GM21423 (cell line): Measurements from ENCODE around the gene MAP3K4.

Experiments
- ATAC-seq: cut with Tn5 transposase; IDR thresholded peaks from one replicate; pipeline ENCODE4 v1.9.1; 2021; ENCODE audit warnings: mild to moderate bottlenecking, moderate library complexity; ENCODE audit not compliant: unreplicated experiment

MAP3K4 gene

DNA sequence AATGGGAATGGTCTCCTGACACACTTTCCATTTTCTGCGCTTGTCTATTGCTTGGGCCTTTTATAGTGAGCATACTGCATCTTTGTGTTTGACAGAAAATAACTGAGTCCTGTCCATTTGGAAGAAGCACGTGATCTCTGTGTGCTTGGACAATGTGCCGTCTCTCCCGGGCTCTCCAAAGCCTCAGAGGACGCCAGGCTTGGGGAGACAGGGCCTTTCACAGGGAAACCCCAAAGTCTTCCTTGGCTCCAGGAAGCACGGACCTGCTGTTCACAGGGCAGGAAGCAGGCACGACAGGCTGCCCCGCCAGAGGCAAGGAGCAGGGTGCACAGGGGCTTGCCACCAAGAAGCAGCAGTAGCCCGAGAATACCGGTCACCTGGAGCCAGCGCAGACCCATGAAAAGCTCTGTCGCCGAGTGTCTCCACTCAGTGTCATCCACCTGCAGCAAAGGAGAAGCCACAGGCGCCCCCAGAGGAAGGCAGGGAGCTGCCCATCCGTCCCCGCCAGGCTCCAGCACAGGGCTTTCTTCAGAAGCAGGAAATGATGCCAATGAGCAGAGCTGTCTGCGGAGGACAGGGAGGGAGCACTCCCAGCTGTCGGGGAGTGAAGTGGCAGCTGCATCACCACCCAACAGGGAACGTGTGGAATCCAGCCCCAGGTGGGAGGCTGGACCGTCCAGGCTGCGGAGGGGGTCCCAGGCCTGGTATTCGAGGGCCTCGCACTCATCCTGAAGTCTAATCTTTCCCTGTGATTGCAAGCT, 147.2 kb downstream of the MAP3K4 start:
- no peak for ATAC-seq

DNA sequence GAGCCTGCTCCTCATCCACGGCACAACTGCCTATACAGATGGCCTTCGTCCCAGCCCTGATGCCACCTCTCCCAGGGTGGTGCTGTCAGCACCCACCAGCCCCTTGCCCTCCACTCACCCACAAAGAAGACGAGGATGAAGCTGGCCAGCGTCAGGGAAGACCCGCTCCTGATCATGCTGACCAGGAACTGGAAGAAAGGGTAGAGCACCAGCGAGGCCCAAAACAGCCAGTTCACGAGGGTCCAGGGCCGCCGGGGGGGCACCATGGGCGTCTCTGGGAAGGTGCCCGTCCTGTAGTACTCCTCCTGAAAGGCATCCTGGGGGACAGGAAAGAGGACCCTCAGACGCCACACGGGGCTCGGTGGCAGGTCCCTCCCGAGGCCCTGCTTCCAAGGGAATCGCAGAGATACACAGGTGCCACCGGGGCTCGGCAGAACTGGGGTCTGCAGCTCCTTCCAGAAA, 147.8 kb downstream of the MAP3K4 start:
- no peak for ATAC-seq

DNA sequence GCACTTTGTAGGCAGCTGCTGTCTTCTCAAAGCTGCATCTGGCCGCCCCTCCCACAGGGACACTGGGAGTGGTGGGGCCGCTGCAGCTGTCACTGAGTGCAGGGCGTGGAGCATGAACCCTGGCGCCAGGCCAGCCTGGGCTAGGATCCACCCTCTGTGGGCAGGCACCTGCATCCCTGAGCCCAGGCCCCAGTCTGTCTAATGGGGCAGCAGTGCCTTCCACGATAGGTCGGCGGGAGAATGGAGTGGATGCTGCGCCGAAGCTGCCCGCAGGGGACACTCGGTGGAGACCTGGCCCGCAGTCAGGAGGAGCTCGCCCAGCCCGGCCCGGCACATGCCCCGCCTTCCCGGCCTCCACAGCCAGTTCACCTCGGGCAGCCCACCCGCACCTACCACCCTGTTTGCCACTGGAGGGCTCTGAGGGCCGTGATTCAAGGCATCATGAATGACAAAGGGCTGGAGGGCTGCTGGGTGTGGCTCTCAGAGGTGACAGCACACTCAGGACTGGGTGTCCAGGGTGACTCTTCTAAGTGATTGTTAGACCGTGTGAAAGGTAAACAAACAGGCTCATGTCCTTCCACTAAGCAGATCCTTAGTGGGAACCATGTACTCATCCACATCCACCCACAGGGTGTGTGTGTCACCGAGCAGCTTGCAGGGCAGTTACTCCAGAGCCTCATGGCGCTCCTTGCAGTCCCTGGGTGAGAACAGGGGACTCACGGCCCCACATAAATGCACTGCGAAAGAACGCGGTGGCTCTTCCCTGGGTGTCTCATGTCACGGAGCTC, 148.4 kb downstream of the MAP3K4 start:
- no peak for ATAC-seq

DNA sequence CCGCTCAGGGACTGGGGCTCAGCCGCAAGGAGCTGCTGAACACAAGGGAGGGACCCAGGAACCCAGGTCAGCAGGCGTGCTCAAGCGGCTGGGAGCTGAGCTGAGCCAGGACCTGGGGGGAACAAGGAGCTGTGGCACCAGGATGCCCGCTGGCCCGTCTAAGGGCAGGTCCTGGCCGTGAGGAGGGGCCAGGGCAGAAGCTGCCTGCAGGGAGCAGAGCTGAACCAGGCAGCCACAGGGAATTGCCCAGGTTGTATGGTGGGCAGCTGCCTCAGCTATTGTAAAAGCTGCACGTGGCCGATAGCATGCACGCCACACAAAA, 148.9 kb downstream of the MAP3K4 start:
- no peak for ATAC-seq

DNA sequence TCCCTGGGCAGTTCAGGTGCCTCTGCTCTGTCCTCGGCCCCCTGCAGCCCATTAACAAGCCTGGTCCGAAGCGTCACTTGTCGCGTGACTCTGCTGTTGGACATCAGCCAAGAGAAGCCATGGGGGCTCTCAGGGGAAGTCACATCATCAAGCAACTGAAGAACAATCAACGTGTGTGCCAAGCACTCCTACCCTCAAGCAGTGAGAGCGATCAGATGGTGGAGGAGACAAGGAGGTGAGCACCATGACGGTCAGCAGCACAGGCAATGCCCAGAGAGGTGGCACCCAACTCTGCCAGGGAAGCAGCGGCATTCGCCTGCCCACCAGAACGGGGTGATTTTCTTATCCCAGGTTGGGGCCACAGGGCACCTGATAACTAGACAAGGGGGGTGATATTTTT, 149.6 kb downstream of the MAP3K4 start:
- no peak for ATAC-seq

DNA sequence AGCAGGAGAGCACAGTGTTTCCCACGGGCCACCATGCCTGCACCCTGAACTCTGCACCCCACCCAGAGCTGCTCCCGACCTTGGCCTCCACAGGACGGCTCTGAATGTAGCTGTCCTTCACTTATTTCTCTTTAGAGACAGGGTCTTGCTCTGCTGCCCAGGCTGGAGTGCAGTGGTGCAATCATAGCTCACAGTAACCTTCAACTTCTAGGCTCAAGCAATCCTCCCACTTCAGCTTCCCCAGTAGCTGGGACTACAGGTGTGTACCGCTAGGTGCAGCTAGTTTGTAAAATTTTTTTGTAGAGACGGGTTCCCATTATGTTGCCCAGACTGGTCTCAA, 151.4 kb downstream of the MAP3K4 start:
- ATAC-seq = no peak

DNA sequence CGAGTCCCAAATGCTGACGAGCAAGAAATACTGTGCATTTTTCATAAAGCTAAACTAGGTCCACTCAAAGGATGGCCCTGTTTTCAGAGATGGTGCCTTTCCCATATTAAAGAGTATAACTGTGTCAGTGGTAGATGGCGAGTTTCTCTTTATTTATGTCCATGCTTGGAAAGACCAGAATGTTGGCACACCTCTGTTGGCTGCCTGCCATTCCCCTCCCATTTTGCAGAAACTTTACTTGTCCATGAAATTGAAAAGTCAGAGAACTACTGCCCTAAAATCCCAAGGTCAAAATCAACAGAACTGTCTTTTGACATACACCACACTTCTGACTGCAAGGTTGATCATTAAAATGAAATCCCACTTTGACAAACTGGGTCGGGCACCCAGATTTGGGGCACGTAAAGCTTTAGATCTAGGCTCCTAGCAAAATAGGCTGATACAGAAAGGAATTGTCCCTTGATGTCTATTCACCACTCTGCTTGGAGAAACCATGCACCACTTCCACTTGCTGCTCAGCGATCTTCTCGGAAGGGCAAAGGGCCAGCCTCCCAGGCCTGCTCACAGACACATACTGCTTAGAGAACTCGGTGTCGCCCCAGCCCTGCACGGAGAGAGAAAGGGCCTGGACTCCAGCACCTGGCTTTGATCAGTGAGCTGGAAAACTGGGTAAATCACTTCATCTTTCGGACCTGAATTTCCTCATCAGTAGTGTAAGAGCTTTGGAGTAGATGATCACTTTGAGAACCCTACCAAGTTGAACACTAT, 152.3 kb downstream of the MAP3K4 start:
- ATAC-seq = no peak

DNA sequence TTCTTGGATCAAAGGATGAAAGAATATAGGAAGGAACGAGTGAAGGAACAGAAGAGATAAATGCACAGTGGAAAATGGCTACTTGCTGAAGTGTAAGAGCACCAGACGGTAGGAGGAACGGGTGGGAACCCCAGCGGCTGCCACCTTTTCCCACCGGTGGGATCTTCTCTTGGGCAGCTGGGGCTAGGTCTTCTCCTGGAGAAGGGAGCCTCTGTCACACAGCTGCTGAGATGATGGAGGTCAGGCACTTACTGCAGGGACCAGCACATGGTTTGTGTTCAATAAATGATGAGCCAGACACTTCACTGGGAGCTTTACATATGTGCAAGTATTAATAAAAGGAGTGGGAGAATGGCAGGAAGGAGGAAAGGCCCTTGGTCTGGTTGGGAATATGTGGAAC, 158.6 kb downstream of the MAP3K4 start:
- ATAC-seq = no peak

DNA sequence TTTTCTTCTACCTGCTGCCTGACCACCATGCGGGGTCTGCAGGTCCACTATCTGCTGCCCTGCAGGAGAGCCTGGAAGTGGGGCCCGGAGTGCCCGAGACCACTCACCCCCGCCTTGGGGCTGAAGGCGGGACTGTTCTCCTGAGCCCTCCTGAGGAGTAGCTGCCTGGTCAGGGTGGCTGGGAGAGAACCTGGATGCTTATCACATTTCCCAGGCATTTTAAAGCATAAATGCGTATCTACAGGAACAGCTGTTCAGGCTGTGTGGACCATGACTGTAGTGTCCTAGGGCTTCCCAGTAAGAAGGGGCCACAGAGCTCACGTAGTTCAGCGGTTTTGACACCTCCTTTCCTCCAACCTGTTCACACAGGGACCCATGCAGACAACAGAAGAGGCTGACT, 159.0 kb downstream of the MAP3K4 start:
- ATAC-seq = no peak

DNA sequence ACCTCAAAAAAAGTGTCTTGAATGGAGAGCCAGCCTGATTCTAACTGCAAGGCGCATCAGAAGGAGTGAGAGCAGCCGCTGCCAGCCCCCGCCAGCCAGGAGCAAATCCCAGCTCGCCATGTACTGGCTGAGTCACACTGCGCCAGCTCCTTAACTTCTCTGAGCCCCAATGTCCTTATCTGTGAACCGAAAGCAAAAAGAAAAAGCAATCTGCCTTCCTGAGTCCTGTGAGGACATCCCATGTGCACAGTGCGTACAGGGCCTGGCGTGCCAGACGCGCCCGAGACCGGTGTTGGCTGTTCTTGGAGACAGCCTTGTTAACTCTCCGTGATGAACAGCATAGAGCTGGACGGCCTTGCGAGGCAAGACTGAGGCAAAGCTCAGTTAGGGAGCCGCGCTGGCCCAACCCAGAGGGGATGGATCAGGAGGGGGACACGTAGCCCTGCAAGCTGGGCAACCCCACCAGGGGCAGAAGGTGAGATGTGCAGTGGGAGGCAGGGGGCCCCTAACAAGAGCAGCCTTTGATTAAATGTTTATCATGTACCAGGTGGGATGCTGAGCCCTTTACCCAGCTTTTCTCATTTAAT, 159.6 kb downstream of the MAP3K4 start:
- no peak for ATAC-seq

DNA sequence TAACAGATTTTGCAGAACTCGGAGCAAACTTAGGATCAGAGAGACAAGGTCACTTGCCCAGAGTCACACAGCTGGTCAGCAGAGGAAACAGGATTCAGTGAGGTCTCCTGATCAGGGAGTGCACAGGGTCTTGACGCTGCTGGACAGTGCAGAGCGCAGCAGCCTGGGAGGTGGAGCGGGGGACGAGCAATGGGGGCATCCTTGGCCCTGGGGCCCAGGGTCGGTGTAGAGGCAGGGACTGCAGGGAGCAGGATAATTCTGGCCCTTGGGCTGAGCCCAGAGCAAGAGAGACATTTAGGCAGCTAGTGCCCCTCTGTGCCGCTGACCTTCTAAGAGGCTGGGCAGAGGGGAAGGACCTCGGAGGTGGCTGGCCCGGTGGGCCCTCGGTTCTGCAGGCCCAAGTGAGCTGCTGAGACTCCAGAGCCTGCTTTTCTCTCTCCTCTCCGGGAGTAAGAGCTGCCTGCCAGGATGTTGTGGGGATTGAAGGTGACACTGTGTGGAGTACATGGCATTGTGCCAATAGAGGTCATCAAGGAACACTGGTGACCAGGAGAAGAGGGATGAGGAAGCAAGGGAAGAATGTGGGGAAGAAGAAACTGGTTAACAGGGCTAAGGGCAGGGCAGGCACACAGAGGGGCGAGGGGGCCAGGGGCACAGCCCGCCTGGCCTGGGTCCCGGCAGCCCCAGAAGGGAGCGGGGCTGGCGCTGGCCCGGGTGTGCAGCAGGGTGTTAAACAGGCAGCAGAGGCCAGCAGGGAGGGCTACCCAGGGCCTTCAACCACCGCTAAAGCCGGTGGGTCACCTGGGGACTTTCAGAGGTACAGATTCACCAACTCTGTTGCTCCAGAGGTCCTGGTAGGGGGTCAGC, 160.3 kb downstream of the MAP3K4 start:
- no peak for ATAC-seq

DNA sequence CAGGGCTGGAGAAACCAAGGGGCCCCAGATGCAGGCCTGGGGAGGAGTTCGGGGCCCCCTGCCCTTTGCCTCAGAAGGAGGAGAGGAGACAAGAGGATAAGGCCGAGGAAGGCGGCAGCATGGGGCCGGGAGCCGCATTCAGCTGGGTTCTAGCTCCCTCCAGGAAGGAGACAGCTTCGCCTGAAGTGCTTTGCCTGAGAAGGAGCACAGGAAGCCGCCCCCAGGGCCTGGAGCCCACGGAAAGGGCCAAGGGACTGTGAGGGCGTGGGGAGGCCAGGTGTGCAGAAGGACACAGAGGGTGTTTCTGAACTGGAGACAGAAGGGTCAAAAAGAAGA, 160.9 kb downstream of the MAP3K4 start:
- ATAC-seq = no peak

DNA sequence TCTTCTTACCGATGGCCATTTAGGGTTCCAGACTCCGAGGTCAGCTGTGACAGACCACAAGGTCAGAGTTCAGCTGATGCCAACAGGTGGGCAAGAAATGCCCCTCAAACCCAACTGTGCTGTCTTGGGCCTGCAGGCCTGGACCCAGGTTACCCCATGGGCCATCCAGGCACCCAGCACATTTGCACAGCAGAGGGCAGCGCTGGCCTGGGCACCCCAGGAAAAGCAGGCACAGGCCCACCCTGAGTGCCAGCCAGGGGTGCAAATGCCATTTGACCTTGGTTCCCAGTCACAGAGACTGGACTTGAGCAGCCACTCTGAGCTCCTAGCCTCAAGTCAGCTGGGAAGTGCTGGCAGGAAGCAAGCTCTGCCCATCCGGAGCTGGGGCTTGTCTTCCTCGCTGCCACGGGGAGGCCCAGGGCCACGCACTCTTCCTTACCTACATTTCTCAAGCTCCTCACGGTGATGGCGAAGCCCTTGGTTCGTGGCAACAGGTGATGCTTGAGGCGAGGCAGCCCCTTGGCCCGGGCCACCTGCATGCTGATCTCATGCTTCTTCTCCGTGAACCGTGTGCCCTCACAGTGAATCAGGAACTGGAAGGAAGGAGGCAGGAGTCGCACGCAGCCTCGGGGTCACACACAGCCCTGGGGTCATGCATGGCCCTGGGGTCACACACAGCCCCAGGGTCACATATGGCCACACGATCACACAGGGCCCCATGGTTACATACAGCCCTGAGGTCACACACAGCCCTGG, 161.5 kb downstream of the MAP3K4 start:
- no peak for ATAC-seq

DNA sequence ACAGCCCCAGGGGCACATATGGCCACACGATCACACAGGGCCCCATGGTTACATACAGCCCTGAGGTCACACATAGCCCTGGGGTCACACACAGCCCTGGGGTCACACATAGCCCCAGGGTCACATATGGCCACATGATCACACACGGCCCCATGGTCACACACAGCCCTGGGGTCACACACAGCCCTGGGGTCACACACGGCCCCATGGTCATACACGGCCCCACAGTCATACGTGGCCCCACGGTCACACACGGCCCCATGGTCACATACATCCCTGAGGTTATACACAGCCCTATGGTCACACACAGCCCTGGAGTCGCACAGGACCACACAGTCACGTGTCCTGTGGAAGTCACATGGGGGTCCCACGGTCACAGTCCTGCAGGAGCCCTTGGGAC, 162.2 kb downstream of the MAP3K4 start:
- ATAC-seq = no peak

DNA sequence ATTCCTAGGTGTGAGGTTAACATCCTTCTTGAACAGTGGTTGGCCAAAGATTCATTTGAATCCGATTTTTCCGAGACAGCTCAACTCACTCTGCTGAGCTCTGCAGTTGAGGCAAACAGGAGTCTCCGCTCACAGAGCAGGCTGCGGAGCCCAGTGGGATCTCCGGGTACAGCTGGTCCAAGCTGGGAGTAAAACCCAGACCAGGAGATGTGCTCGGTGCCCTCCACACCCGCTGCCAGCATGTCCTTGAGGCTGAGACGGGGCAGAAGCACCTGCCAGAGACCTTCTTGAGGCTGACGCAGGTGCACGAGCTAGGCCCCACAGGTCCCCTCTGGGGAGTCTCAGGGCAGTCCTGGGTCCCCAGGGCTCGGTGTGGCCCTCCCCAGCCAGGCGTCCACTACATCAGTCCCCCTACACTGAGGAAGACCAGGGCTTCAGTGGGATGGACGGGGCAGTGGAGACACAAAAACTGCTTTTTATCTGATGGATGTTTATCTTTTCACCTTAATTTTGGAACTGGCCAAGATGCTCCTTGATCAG, 163.3 kb downstream of the MAP3K4 start:
- no peak for ATAC-seq

DNA sequence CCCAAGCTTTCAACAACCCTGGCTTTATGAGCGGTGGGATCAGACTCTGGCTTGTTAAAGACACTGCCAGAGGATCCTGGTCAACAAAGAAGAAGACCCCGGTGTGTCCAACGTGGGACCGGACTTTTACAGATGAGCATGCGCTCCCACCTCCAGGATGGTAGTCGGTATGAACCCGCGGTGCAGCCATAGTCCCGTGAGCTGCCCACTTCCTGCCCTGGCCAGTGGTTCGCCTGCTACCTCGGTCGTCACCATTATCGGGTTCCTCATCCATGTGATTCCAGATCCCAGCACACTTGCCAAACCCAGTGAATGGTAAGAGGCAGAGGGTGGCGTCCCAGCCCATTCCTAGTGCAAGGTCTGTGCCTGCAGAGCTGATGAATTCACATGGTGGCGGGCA, 169.6 kb downstream of the MAP3K4 start:
- ATAC-seq = no peak

DNA sequence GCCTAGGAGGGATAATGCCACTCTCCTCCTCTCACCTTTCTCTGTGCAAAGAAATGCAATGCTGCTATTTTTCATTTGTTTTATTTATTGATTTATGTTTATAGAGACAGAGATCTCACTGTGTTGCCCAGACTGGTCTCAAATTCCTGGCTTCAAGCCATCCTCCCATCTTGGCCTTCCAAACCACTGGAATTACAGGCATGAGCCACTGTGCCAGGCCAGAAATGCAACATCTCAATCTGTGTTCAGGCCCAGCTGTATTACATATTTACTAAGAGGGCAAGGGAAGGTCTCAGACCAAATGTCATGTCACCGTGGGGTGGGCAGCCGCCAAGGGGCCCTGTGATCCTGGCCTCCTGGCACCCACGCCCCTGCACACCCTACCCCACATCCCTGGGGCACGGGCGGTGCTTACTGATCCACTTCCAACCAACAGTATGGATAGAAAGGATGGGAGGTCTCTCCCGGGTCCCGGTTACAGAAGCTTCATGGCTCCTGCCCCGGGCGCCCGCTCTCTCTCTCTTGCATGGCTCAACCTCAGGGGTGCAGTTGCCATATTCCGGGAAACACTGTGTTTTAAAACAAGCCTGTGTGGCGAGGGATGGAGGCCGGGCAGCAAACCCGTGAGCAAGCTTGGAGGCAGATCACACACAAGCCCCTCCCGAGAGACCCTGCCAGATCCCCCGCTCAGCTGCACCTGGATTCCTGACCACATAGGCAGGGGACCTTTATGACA, 170.5 kb downstream of the MAP3K4 start:
- ATAC-seq = no peak

DNA sequence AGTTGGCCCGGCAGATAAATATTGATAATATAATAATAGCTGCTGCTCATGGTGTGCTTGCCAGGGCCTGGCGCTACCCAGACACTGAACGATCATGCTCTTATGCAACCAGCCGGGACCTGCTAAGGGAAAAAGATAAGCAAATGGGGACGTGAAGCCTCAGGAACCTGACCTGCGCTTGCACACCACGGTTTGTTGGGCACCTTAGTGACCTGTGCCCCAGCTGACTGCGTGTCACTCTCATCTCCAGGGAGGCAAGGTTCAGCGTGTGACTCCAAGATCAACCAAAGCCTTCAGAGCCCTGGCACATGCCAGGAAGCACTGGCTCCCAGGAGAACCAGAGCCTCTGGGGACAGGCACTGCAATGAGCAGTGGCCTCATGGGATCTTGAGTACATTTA, 171.2 kb downstream of the MAP3K4 start:
- no peak for ATAC-seq
